Fibroblast of skin of right biceps (primary cell): ENCODE measurements around the gene CTIF.
"Not testable (repeated sequence)": the region's sequence is repeated elsewhere in the genome, so short reads cannot be mapped to it uniquely, and the experiment has no call there.

Source experiments
- DNase-seq: peaks from one replicate; pipeline ENCODE4 v3.0.0-alpha.2; 2013

CTIF gene

GRCh38 chr18:48649231-48649630 lies 110.4 kb downstream of the CTIF start:
- no peak for DNase-seq

- DNase-seq = not testable (repeated sequence)
Measured at GRCh38 chr18:48654591-48654990, 115.8 kb downstream of the CTIF start.

- DNase-seq = no peak
Measured at GRCh38 chr18:48655508-48655907, 116.7 kb downstream of the CTIF start.

- no peak for DNase-seq
Measured at GRCh38 chr18:48656176-48656575, 117.3 kb downstream of the CTIF start.

- peak; percentile 69 for DNase-seq
Measured at GRCh38 chr18:48656582-48656981, 117.8 kb downstream of the CTIF start.

- DNase-seq = peak; percentile 52
Measured at GRCh38 chr18:48657447-48658120, 118.8 kb downstream of the CTIF start.

GRCh38 chr18:48658721-48659120 lies 119.9 kb downstream of the CTIF start:
- DNase-seq = no peak

GRCh38 chr18:48659188-48660009 lies 120.6 kb downstream of the CTIF start:
- DNase-seq = no peak

- DNase-seq = no peak
Measured at GRCh38 chr18:48660346-48661228, 121.8 kb downstream of the CTIF start.

GRCh38 chr18:48661421-48661820 lies 122.6 kb downstream of the CTIF start:
- DNase-seq = no peak

- DNase-seq = peak; percentile 66
Measured at GRCh38 chr18:48662011-48662661, 123.3 kb downstream of the CTIF start.

GRCh38 chr18:48663096-48663930 lies 124.5 kb downstream of the CTIF start:
- DNase-seq = no peak

- peak; percentile 47 for DNase-seq
Measured at GRCh38 chr18:48663931-48664847, 125.4 kb downstream of the CTIF start.

GRCh38 chr18:48665654-48666053 lies 126.8 kb downstream of the CTIF start:
- no peak for DNase-seq

GRCh38 chr18:48666613-48667012 lies 127.8 kb downstream of the CTIF start:
- no peak for DNase-seq

- DNase-seq = no peak
Measured at GRCh38 chr18:48667276-48668254, 128.7 kb downstream of the CTIF start.

GRCh38 chr18:48668466-48669179 lies 129.8 kb downstream of the CTIF start:
- DNase-seq = no peak

- no peak for DNase-seq
Measured at GRCh38 chr18:48669180-48669675, 130.4 kb downstream of the CTIF start.
